A549 (cell line): ENCODE measurements around the gene VAV3. TPM values are rescaled to one million over a fixed set of nuclear protein-coding genes. Genes with fewer than 3 reads are reported as not detected.

ENCODE experiments used
- ATAC-seq, 2 experiments: fragments of 200-7000 bp in 1 of 2; fragments of >200 bp in 1 of 2; cut with Nextera tagmentation in 1 of 2; cut with Tn5 transposase in 1 of 2; 3 replicates each; pipeline versions ENCODE4 v1.8.0 to v1.9.1; 2018 to 2020; ENCODE audit warnings: mild to moderate bottlenecking in 1 of 2, moderate library complexity in 1 of 2
- CTCF ChIA-PET: fragments of 300-600 bp; sonication (Branson Sonifier 250); formaldehyde crosslinking; extraction: SDS; loops from one replicate; lab custom pipeline; 2021; ENCODE audit warnings: antibody characterized with exemption, inconsistent platforms; lab: Yijun Ruan, JAX
- POLR2A ChIA-PET: fragments of 350-600 bp; formaldehyde crosslinking; extraction: SDS; loops from one replicate; lab custom pipeline; 2021; ENCODE audit warnings: antibody characterized with exemption, inconsistent platforms; lab: Yijun Ruan, JAX
- DNase-seq, 2 experiments: peaks; one replicate each; pipeline versions ENCODE4 v3.0.0 to v3.0.0-alpha.2; 2011 to 2016; ENCODE audit warnings: low read depth in 1 of 2, low spot score in 1 of 2
- FAIRE-seq: peaks from 2 replicates; lab custom pipeline; 2011; peaks lifted over from hg19 to GRCh38; lab: Jason Lieb, UNC
- H3K27ac ChIP-seq, 2 experiments: fragments of >200 bp; sonication (Bioruptor Twin); formaldehyde crosslinking; 3 replicates each; pipeline ENCODE4 v1.5.1; 2016 to 2017
- H3K4me1 ChIP-seq: fragments of >200 bp; sonication (Bioruptor Twin); formaldehyde crosslinking; 3 replicates; pipeline ENCODE4 v1.6.1; 2016
- H3K4me2 ChIP-seq: fragments of >200 bp; sonication (Bioruptor Twin); formaldehyde crosslinking; 3 replicates; pipeline ENCODE4 v1.6.1; 2016
- H3K4me3 ChIP-seq: fragments of >200 bp; sonication (Bioruptor Twin); formaldehyde crosslinking; 3 replicates; pipeline ENCODE4 v1.5.1; 2016
- H3K9me3 ChIP-seq: fragments of >200 bp; sonication (Bioruptor Twin); formaldehyde crosslinking; 3 replicates; pipeline ENCODE4 v1.6.1; 2016
- CBX2 ChIP-seq: fragments of 200-600 bp; sonication (generic); IDR thresholded peaks from 2 replicates; pipeline ENCODE4 v1.6.1; 2016; ENCODE audit warnings: low read depth, mild to moderate bottlenecking, borderline replicate concordance
- CHD4 ChIP-seq: fragments of 200-600 bp; sonication (generic); IDR thresholded peaks from 2 replicates; pipeline ENCODE4 v1.6.1; 2016; ENCODE audit warnings: antibody characterized with exemption, mild to moderate bottlenecking, borderline replicate concordance
- EHF ChIP-seq: fragments of 250-450 bp; sonication (Bioruptor Pico); IDR thresholded peaks from 2 replicates; pipeline ENCODE4 v1.5.0; 2020; ENCODE audit warnings: mild to moderate bottlenecking
- EHMT2 ChIP-seq: fragments of 200-600 bp; sonication (generic); IDR thresholded peaks from 2 replicates; pipeline ENCODE4 v1.6.1; 2016; ENCODE audit warnings: antibody characterized with exemption, low read depth, mild to moderate bottlenecking, moderate library complexity
- EP300 ChIP-seq, 2 experiments: fragments of >200 bp; sonication (Bioruptor Twin); formaldehyde crosslinking; IDR thresholded peaks; 2 replicates in 1 of 2; 3 replicates in 1 of 2; pipeline ENCODE4 v1.6.1; 2016 to 2017
- FOSB ChIP-seq: fragments of 250-450 bp; sonication (Bioruptor Pico); IDR thresholded peaks from 2 replicates; pipeline ENCODE4 v1.5.0; 2020; ENCODE audit warnings: mild to moderate bottlenecking, moderate library complexity
- FOSL2 ChIP-seq, 2 experiments: fragments of 450-650 bp in 1 of 2; fragments of >200 bp in 1 of 2; sonication (Bioruptor Twin) in 1 of 2; formaldehyde crosslinking; IDR thresholded peaks; 2 replicates each; pipeline versions ENCODE4 v1.5.0 to v1.6.1; 2016 to 2020; ENCODE audit warnings: mild to moderate bottlenecking in 1 of 2, moderate library complexity in 1 of 2
- HOXA7 ChIP-seq: fragments of 250-450 bp; sonication (Bioruptor Pico); IDR thresholded peaks from 2 replicates; pipeline ENCODE4 v1.5.0; 2020; ENCODE audit warnings: mild to moderate bottlenecking, moderate library complexity
- HOXB13 ChIP-seq: fragments of 250-450 bp; sonication (Bioruptor Pico); IDR thresholded peaks from 2 replicates; pipeline ENCODE4 v1.5.0; 2020; ENCODE audit warnings: low read depth, mild to moderate bottlenecking, moderate library complexity
- MAZ ChIP-seq: fragments of 150-350 bp; IDR thresholded peaks from 2 replicates; pipeline ENCODE4 v1.6.1; 2014; ENCODE audit warnings: antibody characterized with exemption, low read depth, low read length, borderline replicate concordance
- NFE2L2 ChIP-seq: fragments of 150-350 bp; conservative IDR thresholded peaks from 2 replicates; pipeline ENCODE4 v1.6.1; 2014; ENCODE audit warnings: low read length
- POLR2A ChIP-seq: IDR thresholded peaks from 2 replicates; pipeline ENCODE4 v1.6.1; 2012; ENCODE audit warnings: mild to moderate bottlenecking, low read length
- RFX5 ChIP-seq: fragments of 450-650 bp; IDR thresholded peaks from 2 replicates; pipeline ENCODE4 v1.7.1; 2014; ENCODE audit warnings: antibody characterized with exemption, mild to moderate bottlenecking, moderate library complexity
- RNF2 ChIP-seq: fragments of 200-600 bp; sonication (generic); IDR thresholded peaks from 2 replicates; pipeline ENCODE4 v1.6.1; 2016; ENCODE audit warnings: low read depth, mild to moderate bottlenecking, antibody characterized with exemption, moderate library complexity, borderline replicate concordance
- TFCP2L1 ChIP-seq: fragments of 250-450 bp; sonication (Bioruptor Pico); IDR thresholded peaks from 2 replicates; pipeline ENCODE4 v1.5.0; 2021; ENCODE audit warnings: mild to moderate bottlenecking
- WGBS: methylation state at CpG from one replicate; pipeline ENCODE4 v1.1.6; 2017; ENCODE audit errors: missing lambda C conversion rate; 5-methylcytosine and 5-hydroxymethylcytosine counted together
- polyA plus RNA-seq, 4 experiments: library from polyadenylated mRNA; depleted of rRNA in 3 of 4; stranded (reverse); fragments of >200 nt; fragmentation: RNase III in 1 of 4; extraction: RNeasy Plus Mini Kit Qiagen cat#74134 plus additional on column Dnase treatment in 1 of 4; gene quantifications; 2 replicates in 3 of 4; 3 replicates in 1 of 4; pipeline ENCODE4 v1.2.3, GENCODE V29; 2011 to 2017
- TF ChIP-seq, protein P1 (sequence below): fragments of >200 bp; sonication (Bioruptor Twin); formaldehyde crosslinking; IDR thresholded peaks from 3 replicates; pipeline ENCODE4 v1.5.1; 2016
- TF ChIP-seq, protein P2 (sequence below): fragments of 450-650 bp; IDR thresholded peaks from 2 replicates; pipeline ENCODE4 v1.6.1; 2014; ENCODE audit warnings: antibody characterized with exemption
- TF ChIP-seq, protein P3 (sequence below): IDR thresholded peaks from 2 replicates; pipeline ENCODE4 v1.6.1; 2012
- TF ChIP-seq, protein P4 (sequence below): fragments of 200-600 bp; sonication (generic); IDR thresholded peaks from 2 replicates; pipeline ENCODE4 v1.6.1; 2016; ENCODE audit warnings: antibody characterized with exemption, mild to moderate bottlenecking, moderate library complexity
- TF ChIP-seq, protein P5 (sequence below): fragments of >200 bp; sonication (Bioruptor Twin); formaldehyde crosslinking; IDR thresholded peaks from 3 replicates; pipeline ENCODE4 v1.6.1; 2016

The VAV3 gene
- polyA plus RNA-seq, 2 of the 4 experiments (the other 2 are of a cell fraction), result 12.8 to 22.7 TPM

DNA sequence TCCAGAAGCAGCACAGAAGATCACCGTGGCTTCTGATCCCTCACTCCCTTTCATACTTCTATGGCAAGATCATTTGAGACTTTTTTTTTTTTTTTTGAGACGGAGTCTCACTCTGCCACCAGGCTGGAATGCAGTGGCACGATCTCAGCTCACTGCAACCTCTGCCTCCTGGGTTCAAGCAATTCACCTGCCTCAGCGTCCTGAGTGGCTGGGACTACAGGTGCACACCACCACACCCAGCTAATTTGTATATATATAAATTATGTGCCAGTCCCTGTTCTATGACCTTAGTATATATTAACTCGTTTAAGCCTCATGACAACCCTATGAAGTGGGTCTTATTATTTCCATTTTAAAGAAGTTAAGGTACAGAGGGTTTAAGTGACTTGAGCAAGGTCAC is 298.5 kb downstream of the VAV3 start:
- peaks cover 65% of the 10 kb centered on the region for H3K4me1 ChIP-seq
- no peak overlapping the region for H3K4me3 ChIP-seq
- H3K9me3 ChIP-seq, result no peaks in the 10 kb centered on the region
- no peak for ATAC-seq
- WGBS, result 84% methylated on average over 5 of the region's 5 CpGs
- no peak for DNase-seq
- POLR2A ChIA-PET, result no interaction called here
- TF ChIP-seq POLR2A, result no peak
- TF ChIP-seq HOXA7, result no peak
- TF ChIP-seq, protein P1, sequence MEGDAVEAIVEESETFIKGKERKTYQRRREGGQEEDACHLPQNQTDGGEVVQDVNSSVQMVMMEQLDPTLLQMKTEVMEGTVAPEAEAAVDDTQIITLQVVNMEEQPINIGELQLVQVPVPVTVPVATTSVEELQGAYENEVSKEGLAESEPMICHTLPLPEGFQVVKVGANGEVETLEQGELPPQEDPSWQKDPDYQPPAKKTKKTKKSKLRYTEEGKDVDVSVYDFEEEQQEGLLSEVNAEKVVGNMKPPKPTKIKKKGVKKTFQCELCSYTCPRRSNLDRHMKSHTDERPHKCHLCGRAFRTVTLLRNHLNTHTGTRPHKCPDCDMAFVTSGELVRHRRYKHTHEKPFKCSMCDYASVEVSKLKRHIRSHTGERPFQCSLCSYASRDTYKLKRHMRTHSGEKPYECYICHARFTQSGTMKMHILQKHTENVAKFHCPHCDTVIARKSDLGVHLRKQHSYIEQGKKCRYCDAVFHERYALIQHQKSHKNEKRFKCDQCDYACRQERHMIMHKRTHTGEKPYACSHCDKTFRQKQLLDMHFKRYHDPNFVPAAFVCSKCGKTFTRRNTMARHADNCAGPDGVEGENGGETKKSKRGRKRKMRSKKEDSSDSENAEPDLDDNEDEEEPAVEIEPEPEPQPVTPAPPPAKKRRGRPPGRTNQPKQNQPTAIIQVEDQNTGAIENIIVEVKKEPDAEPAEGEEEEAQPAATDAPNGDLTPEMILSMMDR, result no peak
- TF ChIP-seq FOSB, result no peak
- no peak for TF ChIP-seq NFE2L2
- FAIRE-seq, result no peak
- H3K27ac ChIP-seq, result no peak overlapping the region
- CTCF ChIA-PET, result interaction anchor here (0.6 kb wide), 1 partner anchor 82 kb away, joined by 3 read pairs; no protein-coding TSS in a partner anchor
- no peak overlapping the region for H3K4me2 ChIP-seq

DNA sequence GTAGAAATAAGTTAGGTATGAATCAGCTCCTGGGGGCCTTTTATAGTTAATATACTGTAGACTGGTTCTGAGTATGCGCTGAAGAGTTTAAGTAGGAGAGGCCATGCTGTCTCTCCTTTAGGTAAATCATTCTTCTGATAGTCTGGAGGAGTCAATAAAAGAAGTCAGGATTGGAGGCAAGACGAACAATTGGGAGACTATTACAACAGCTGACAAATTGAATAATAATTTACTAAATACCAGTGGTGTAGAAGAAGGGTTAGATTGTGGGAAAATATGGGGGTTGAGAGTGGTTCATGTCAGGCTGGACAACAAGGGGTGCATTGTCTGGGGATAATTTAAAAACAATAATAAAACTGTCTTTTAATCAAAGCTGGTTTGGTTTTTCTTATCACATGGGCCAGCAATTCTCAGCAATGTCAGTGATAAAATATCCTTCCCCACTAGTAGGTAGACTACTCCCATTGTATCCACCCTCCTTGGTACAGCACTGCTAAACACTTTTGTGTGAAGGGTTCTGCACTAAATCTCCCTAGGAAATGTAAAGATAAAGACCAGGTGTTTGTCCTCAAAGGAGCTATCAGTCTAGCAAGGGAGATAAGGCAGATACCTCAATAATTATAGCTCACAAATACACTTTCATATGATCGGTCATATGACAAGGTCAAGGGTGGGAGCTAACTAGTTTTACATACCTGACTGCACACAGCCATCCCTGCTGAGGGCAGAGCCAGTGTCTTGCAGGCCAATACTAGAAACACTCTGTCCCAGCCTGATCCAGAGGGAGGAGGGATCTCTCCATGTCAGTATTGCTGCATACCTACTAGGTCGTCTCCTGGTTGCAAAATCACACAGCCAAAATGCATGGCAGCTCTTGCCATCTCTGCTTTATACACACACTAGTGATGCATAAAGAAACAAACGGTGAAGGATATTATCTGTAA is 299.7 kb downstream of the VAV3 start:
- TF ChIP-seq, protein P2, sequence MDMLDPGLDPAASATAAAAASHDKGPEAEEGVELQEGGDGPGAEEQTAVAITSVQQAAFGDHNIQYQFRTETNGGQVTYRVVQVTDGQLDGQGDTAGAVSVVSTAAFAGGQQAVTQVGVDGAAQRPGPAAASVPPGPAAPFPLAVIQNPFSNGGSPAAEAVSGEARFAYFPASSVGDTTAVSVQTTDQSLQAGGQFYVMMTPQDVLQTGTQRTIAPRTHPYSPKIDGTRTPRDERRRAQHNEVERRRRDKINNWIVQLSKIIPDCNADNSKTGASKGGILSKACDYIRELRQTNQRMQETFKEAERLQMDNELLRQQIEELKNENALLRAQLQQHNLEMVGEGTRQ, result no peak
- no peak for TF ChIP-seq EHF (CRISPR knock-in tag)
- FAIRE-seq, result no peak
- Histone ChIP-seq H3K4me3 (no peak overlapping the region), H3K9me3 (no peaks in the 10 kb centered on the region), H3K27ac (peak overlapping the region; percentile 22 to 52; a peak in 3 of 6 replicates), H3K4me2 (peak overlapping the region; percentile 60), H3K4me1 (peaks cover 54% of the 10 kb centered on the region)
- CTCF ChIA-PET, result interaction anchor here (1.1 kb wide), 1 partner anchor 11 kb away, joined by 4 read pairs; no protein-coding TSS in a partner anchor
- WGBS, result 44% methylated on average over 5 of the region's 5 CpGs
- DNase-seq, result no peak
- POLR2A ChIA-PET, result no interaction called here
- peak; percentile 39 to 50; a peak in 1 of 6 replicates for ATAC-seq

DNA sequence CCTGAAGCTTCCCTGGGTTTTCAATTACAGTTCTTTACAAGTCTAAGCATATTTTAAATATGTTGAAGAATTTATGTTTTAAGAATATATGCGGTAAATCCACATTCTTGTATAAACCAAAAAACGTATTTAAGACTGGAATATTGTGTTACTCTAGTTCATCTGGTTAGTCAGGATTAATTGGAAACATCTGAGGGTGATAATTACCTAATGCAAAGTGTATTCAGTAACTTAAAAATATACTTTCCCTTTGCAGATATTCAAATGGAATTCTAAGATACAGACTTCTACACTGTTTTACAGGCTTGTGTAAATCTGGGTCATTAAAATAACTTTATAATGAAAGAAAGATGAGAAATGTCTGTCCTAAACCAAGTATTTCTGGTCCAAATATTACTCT is 302.0 kb downstream of the VAV3 start:
- no peak for FAIRE-seq
- CTCF ChIA-PET, result no interaction called here

More for the DNA sequence above, 302.0 kb downstream of the VAV3 start:
- POLR2A ChIA-PET, result no interaction called here
- ATAC-seq (no peak), DNase-seq (no peak)
- Histone ChIP-seq H3K27ac (no peak overlapping the region), H3K4me3 (no peak overlapping the region), H3K4me2 (no peak overlapping the region), H3K4me1 (peaks cover 32% of the 10 kb centered on the region), H3K9me3 (no peaks in the 10 kb centered on the region)
- TF ChIP-seq CHD4 (no peak), TFCP2L1 (CRISPR knock-in tag) (no peak), RNF2 (no peak), FOSB (no peak), EHMT2 (no peak), HOXB13 (CRISPR knock-in tag) (no peak), CBX2 (no peak), HOXA7 (no peak), MAZ (no peak), RFX5 (no peak), EP300 (IDR thresholded peaks at IDR 0.05) (no peak), FOSL2 (IDR thresholded peaks at IDR 0.05) (no peak), FOSL2 (CRISPR knock-in tag; IDR thresholded peaks at IDR 0.05) (no peak)
- TF ChIP-seq, protein P3, sequence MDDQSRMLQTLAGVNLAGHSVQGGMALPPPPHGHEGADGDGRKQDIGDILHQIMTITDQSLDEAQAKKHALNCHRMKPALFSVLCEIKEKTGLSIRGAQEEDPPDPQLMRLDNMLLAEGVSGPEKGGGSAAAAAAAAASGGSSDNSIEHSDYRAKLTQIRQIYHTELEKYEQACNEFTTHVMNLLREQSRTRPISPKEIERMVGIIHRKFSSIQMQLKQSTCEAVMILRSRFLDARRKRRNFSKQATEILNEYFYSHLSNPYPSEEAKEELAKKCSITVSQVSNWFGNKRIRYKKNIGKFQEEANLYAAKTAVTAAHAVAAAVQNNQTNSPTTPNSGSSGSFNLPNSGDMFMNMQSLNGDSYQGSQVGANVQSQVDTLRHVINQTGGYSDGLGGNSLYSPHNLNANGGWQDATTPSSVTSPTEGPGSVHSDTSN, result no peak
- TF ChIP-seq, protein P4, sequence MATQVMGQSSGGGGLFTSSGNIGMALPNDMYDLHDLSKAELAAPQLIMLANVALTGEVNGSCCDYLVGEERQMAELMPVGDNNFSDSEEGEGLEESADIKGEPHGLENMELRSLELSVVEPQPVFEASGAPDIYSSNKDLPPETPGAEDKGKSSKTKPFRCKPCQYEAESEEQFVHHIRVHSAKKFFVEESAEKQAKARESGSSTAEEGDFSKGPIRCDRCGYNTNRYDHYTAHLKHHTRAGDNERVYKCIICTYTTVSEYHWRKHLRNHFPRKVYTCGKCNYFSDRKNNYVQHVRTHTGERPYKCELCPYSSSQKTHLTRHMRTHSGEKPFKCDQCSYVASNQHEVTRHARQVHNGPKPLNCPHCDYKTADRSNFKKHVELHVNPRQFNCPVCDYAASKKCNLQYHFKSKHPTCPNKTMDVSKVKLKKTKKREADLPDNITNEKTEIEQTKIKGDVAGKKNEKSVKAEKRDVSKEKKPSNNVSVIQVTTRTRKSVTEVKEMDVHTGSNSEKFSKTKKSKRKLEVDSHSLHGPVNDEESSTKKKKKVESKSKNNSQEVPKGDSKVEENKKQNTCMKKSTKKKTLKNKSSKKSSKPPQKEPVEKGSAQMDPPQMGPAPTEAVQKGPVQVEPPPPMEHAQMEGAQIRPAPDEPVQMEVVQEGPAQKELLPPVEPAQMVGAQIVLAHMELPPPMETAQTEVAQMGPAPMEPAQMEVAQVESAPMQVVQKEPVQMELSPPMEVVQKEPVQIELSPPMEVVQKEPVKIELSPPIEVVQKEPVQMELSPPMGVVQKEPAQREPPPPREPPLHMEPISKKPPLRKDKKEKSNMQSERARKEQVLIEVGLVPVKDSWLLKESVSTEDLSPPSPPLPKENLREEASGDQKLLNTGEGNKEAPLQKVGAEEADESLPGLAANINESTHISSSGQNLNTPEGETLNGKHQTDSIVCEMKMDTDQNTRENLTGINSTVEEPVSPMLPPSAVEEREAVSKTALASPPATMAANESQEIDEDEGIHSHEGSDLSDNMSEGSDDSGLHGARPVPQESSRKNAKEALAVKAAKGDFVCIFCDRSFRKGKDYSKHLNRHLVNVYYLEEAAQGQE, result no peak
- TF ChIP-seq, protein P5, sequence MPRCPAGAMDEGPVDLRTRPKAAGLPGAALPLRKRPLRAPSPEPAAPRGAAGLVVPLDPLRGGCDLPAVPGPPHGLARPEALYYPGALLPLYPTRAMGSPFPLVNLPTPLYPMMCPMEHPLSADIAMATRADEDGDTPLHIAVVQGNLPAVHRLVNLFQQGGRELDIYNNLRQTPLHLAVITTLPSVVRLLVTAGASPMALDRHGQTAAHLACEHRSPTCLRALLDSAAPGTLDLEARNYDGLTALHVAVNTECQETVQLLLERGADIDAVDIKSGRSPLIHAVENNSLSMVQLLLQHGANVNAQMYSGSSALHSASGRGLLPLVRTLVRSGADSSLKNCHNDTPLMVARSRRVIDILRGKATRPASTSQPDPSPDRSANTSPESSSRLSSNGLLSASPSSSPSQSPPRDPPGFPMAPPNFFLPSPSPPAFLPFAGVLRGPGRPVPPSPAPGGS, result no peak
- 81% methylated on average over 2 of the region's 2 CpGs for WGBS
